HEK293 (cell line): ENCODE measurements around the gene ADAMTS2.

Experiments
- ZNF175 ChIP-seq: fragments of 450-650 bp; formaldehyde crosslinking; IDR thresholded peaks from 2 replicates; pipeline ENCODE4 v1.5.1; 2016; ENCODE audit warnings: missing biosample characterization, missing genetic modification characterization
- ZNF596 ChIP-seq: fragments of 450-650 bp; IDR thresholded peaks from 2 replicates; pipeline ENCODE4 v1.5.0; 2018; ENCODE audit warnings: missing biosample characterization, mild to moderate bottlenecking, missing genetic modification characterization, moderate library complexity
- TF ChIP-seq, protein P1 (sequence below): fragments of 450-650 bp; formaldehyde crosslinking; IDR thresholded peaks from 2 replicates; pipeline ENCODE4 v1.5.1; 2016; ENCODE audit warnings: missing biosample characterization, missing genetic modification characterization

DNA sequence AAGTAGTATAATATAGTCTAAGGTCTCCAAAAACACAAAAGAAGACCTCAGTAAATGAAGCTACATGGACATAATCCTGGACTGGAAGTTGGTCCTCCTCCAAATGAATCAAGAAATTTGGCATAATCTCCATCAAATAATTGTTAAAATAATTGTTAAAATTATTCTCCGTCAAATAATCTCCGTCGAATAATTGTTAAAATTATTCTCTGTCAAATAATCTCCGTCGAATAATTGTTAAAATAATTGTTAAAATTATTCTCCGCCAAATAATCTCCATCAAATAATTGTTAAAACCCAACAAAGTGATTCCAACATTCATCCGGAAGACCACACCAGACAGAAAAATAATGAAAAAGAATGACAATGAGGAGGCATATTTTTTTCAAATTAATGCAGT, 130.6 kb downstream of the ADAMTS2 start:
- no peak for TF ChIP-seq ZNF175
- no peak for TF ChIP-seq ZNF596 (tag by site-specific recombination)
- TF ChIP-seq, protein P1, sequence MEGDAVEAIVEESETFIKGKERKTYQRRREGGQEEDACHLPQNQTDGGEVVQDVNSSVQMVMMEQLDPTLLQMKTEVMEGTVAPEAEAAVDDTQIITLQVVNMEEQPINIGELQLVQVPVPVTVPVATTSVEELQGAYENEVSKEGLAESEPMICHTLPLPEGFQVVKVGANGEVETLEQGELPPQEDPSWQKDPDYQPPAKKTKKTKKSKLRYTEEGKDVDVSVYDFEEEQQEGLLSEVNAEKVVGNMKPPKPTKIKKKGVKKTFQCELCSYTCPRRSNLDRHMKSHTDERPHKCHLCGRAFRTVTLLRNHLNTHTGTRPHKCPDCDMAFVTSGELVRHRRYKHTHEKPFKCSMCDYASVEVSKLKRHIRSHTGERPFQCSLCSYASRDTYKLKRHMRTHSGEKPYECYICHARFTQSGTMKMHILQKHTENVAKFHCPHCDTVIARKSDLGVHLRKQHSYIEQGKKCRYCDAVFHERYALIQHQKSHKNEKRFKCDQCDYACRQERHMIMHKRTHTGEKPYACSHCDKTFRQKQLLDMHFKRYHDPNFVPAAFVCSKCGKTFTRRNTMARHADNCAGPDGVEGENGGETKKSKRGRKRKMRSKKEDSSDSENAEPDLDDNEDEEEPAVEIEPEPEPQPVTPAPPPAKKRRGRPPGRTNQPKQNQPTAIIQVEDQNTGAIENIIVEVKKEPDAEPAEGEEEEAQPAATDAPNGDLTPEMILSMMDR: no peak
